A204.1 (cell line): Measurements from ENCODE around the gene STX12.
"Not testable (repeated sequence)": the region's sequence is repeated elsewhere in the genome, so short reads cannot be mapped to it uniquely, and the experiment has no call there.

Experiments
- FAIRE-seq: peaks from 2 replicates; lab custom pipeline; 2012; peaks lifted over from hg19 to GRCh38; lab: Jason Lieb, UNC

The STX12 gene

GRCh38 chr1:27868932-27869718 lies 96.1 kb downstream of the STX12 start:
- FAIRE-seq = no peak

DNA sequence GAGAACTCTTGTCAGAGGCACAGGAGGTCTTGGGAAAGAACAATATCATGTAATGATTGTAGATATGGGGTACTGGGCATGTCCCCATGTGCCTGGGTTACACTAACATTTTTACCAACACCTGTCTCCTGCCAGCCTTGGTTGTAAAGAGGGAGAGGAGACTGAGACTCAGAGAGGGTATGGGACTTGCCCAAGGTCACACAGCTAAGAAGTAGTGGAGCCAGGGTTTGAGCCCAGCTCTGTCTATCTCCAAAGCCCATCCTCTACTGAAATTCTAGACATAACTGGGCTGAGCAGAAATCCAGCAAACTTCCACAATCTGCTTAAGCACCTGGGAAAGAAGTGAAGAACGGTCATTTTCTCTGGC lies 96.7 kb downstream of the STX12 start:
- FAIRE-seq = no peak

DNA sequence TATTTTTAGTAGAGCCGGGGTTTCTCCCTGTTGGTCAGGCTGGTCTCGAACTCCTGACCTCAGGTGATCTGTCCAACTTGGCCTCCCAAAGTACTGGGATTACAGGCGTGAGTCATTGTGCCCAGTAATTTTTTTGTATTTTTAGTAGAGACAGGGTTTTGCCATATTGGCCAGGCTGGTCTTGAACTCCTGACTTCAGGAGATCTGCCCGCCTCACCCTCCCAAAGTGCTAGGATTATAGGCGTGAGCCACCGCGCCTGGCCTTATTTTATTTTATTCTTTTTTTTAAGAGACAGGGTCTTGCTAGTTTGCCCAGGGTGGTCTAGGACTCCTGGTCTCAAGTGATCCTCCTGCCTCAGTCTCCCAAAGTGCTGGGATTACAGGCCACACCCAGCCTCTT lies 98.1 kb downstream of the STX12 start:
- FAIRE-seq = not testable (repeated sequence)

DNA sequence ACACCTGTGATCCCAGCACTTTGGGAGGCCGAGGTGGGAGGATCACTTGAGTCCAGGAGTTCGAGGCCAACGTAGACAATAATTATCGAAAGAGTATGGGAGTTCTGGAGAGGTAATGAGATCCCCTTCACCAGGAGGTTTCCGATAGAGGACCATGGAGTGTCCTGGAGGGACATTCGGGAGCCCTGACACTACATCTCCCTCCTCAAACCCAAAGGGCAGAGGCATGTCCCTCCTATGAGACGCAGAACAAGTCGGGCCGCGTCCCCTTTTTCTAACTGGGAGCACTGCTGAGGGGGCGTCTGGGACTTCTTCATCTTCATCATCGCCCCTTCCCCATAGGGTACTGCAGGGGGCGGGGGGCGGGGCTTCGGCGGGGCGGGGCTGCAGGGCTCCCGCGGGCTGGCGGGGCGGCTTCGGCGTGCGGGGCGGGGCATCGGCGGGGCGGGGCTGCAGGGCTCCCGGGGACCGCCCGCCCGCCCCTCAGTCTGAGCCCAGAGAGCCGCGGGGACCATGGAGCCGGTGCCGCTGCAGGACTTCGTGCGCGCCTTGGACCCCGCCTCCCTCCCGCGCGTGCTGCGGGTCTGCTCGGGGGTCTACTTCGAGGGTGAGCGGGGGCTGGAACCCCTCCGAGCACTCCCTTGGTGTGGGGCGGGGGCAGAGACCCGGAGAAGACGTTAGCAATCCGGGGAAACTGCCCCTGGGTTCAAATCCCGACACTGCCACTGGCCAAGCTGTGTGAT lies 99.2 kb downstream of the STX12 start, which contains the start of gene THEMIS2:
THEMIS2 (plus strand) TSS at position 486 of the 743 bp plus-strand sequence; CDS start at position 514, 28 bp downstream.
- no peak for FAIRE-seq

- FAIRE-seq = no peak
These were observed 100.0 kb downstream of the STX12 start for GRCh38 chr1:27872802-27873551.

- FAIRE-seq = no peak
These were observed 100.8 kb downstream of the STX12 start for GRCh38 chr1:27873671-27874384.
